Inflammatory macrophage treated with lipopolysaccharide for 4 hours (primary cell): Measurements from ENCODE around the gene P3H3.

Source experiments
- DNase-seq: peaks from one replicate; pipeline ENCODE4 v3.0.0-alpha.2; 2020

The P3H3 gene

DNA sequence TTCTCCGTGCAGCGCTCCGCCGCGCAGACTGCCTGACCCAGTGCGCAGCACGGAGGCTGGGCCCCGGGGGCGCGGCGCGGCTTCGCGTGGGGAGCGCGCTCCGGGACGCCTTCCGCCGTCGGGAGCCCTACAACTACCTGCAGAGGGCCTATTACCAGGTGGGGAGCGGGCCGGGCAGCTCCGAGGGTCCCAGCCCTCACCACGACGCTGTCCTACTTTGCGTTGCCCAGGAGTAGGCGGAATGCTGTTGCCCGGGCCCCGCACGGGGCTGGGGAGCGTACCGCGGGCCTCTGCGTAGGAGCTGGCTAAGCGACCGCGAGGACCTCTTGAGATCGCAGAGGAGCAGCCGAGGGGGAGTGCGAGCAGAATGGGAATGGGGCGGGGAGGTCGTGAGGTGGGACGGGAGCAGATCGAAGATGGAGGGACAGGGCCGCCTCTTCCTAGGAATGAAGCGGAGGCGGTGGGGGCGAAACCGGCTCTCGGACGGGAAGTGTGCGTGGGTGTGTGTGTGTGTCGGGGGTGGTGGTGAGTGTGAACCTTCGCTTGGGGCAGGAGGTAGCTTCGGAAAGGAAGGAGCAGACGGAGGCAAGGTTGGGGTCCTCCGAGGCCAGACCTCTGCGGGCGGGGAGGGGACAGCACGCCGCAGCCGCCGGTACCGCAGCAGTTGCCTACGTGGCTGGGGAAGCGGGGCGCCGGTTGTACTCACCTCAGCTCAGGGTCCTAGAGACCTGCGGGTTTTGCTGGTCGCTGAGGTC lies 751 bp downstream of the P3H3 start:
- peak; percentile 5 for DNase-seq

DNA sequence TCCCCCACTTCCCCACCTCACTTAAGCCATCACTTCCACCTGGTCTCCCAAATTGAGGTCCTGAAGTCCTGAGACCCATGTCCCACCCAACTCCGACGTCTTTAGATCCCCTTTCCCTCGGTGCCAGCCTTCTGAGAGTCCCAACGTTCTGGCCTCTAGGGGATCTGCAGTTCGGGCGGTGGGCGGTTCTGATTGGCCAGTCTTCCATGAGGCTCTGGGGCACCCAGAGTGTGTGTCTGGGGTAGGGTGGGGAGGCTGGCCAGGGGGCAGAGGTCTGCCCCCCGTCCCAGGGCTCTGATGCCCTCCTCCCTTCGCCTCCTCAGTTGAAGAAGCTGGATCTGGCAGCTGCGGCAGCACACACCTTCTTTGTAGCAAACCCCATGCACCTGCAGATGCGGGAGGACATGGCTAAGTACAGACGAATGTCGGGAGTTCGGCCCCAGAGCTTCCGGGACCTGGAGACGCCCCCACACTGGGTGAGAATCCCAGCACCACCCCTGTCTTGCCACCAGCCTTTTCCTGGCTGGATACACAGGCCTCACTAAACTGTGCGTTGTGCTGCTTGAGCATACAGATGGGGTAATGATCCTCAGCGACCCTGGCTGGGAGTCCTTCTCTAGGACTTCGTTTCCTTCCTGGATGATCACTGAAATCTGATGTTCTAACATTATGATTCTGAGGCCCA lies 1.5 kb downstream of the P3H3 start:
- no peak for DNase-seq

DNA sequence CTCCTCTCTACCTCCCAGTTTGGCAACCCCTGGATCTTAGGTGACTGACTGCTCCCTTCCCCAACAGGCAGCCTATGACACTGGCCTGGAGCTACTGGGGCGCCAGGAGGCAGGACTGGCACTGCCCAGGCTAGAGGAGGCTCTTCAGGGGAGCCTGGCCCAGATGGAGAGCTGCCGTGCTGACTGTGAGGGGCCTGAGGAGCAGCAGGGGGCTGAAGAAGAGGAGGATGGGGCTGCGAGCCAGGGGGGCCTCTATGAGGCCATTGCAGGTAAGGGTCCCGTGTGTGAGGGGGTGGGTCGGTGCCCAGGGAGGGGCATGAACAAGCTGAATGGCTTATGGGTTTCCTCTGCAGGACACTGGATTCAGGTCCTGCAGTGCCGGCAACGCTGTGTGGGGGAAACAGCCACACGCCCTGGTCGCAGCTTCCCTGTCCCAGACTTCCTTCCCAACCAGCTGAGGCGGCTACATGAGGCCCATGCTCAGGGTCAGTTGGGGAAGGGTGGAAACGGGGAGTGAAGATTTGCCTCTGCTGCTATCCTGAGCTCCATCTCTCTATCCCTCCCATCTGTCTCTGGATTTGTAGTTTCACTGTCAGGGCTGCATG lies 2.2 kb downstream of the P3H3 start:
- peak; percentile 5 for DNase-seq

DNA sequence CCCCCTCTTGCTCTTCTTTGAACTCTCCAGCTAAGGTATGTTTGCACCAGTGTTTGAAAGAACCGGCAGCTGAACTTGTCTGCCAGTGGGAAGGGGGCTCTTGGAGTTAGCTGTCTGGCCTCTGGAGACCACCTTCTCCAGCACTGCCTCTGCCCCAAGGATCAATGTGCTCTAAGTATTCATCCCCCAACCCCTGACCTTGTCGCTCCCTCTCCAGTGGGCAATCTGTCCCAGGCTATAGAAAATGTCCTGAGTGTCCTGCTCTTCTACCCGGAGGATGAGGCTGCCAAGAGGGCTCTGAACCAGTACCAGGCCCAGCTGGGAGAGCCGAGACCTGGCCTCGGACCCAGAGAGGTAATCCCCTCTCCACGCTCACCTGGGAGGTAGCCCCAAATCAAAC lies 2.8 kb downstream of the P3H3 start:
- no peak for DNase-seq

DNA sequence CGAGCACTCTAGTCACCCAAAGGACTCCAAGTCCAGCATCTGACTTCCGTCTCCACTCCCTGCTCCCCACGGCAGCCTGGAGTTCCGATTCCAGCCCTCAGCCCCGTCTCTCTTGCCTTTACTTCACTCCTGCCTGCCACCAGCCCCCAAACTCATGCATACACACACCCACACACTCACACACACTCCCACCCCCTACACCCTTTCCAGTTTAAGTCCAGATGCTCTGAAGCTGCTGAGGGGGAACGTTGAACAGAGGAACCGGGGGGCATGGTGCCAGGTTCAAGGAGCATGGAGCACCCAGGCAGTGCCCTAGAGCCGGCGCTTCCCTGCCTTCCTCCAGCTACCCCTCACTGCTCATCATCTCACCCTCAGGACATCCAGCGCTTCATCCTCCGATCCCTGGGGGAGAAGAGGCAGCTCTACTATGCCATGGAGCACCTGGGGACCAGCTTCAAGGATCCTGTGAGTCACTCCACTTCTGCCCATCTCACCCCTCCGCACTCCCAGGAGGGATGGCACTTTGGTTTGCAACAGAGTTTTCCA lies 3.3 kb downstream of the P3H3 start:
- no peak for DNase-seq

DNA sequence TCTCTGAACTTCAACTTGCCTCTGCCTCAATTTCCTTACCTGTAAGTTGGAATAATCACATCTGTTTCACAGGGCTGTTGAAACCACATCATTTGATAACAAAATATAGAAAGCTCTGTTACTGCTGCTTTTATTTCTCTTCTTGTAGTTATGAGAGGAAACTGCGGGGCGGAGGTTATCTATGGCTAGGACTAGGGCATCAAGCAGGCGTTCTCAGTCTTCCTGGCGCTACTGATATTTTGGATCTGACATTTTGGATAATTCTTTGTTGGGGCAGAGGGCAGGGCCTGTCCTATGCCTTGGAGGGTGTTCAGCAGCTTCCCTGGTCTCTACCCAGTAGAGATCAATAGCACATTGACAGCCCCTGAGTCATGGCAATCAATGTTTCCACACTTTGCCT lies 3.9 kb downstream of the P3H3 start:
- no peak for DNase-seq

DNA sequence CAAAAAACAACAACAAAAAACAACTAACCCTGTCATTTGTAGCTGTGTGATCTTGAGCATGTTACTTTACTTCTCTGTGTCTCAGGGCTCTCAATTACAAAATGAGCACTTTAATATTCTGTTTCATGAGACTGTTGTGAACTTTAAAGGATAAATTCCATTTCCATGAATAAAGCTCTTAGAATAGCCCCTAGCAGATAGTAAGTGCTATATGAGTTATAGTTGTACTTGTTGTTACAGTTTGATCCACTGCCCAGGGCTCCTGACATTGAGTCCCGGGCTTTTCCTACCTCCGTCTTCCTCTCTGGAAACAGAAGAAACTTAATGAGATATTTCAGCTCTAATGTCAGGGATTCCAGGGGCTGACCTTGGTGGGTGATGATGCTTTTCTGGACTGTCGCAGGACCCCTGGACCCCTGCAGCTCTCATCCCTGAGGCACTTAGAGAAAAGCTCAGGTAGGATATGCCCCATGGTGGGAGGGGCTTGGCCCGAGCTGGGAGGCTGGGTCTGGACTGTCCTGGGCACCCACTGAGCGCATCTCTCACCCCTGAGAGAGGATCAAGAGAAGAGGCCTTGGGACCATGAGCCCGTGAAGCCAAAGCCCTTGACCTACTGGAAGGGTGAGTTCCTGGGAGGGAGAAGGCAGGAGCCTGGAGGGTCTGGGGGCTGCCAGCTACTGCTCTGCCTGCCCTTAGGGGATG lies 5.1 kb downstream of the P3H3 start:
- DNase-seq: no peak

DNA sequence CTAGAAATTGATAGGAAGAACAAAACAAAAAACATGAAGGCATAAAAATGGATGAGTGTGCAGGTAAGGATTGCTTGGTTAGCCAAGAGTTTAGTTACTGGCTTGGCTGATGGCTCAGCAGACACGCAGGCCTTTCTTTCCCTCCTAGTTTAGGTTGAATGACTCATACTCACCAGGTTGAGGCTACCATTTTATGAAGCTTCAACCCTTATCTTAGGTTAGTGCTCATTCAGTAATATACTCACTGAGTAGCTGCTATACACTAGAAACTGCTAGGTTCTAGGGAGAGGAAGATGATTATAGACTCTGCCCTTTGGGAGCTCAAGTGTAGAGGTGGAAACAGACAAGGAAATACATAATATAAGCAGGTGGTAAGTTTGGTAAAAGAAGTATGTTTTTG lies 6.0 kb downstream of the P3H3 start:
- DNase-seq: no peak

DNA sequence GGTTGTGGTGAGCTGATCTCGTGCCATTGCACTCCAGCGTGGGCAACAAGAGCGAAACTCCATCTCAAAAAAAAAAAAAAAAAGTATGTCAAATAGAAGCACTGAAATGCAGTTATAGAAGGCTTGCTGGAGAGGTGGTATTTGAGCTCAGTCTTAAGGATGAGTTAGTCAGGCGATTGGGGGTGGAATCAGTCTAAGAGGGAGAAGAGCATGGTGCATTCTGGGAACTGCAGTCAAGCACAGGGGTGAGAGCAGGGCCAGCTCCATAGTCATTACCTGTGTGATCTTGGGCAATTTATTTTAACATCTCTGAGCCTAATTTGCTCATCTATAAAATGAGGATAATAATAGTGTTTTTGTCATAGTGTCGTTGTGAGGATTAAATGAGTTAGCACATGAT lies 6.7 kb downstream of the P3H3 start:
- DNase-seq: no peak

DNA sequence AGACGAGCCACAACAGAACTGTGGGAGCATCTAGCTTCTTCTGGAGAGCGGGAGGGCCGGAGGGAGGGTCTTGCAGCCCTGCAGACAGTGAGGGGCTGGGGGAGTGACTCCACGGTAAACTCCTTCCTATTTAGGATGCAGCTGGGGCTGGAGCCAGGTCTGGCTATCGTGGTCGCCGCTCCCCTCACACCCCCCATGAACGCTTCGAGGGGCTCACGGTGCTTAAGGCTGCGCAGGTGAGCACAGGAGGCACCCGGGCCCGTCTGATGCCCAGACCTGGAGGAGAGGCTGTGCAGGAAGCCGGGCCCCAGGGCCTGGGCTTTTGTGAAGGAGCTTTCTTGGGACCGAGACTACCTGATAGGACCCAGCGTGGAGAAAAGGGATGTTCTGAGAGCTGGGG lies 8.6 kb downstream of the P3H3 start:
- no peak for DNase-seq

DNA sequence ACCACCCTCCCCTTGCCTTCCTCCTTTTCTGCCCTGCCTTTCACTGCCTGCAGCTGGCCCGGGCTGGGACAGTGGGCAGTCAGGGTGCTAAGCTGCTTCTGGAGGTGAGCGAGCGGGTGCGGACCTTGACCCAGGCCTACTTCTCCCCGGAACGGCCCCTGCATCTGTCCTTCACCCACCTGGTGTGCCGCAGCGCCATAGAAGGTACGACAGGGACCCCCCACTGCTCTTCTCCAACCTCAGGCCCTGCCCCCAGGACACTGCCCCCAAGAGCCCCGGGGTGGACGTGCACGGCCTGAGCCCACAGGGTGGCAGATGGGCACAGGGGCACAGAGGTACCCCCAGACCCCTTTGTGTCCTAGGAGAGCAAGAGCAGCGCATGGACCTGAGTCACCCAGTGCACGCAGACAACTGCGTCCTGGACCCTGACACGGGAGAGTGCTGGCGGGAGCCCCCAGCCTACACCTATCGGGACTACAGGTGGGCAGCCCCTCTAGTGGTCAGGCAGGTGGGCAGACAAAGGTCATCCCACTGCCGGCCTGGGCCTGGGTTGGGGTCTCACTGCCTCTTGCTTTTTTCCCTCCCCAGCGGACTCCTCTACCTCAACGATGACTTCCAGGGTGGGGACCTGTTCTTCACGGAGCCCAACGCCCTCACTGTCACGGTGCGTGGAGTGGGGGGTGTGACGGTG lies 9.3 kb downstream of the P3H3 start:
- no peak for DNase-seq

DNA sequence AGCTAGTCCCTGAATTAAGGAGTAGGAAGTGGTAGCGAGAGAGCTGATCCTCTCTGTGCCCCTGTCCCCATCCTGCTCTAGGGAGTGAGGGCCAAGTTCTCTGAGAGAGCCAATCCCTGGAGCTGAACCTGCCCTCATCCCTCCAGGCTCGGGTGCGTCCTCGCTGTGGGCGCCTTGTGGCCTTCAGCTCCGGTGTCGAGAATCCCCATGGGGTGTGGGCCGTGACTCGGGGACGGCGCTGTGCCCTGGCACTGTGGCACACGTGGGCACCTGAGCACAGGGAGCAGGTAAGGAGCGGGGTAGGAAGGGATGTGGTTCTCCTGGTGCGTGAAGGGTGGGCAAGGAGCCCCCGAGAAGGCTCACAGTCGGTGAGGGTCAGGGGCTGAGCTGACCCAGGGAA lies 10.6 kb downstream of the P3H3 start:
- DNase-seq: no peak

DNA sequence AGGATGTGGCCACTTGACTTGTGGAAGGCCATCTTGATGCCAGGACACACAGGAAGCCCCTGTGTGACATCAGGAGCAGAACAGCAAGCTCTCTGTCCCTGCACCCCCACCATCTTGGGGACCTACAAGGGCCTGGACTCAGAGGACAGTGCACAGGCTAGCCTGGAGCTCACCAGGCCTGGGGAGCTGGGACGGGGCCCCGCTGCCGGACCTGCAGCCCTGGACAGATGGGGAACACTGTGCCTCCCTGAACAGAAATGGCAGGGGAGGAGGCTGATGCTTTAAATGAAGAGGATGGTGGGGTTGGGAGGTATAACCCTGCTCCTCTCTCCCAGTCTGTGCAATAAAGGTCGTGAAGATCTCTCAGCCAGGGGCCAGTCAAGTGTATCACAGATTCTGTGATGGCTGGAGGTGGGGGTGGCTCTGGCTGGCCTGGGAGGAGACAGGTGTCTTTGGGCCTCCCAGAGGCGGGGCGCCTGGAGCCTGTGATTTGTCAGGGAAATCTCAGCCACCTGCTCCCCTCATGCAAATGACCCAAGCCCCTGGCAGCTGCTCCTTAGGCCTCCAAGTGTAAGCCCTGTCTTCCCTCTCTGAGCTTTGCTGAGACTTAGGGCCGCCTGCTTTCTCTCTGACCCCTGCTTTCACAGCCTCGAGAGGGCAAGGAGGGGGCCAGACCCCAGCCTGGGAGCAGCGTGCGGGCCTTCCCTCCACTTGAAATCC lies 11.4 kb downstream of the P3H3 start:
- no peak for DNase-seq

DNA sequence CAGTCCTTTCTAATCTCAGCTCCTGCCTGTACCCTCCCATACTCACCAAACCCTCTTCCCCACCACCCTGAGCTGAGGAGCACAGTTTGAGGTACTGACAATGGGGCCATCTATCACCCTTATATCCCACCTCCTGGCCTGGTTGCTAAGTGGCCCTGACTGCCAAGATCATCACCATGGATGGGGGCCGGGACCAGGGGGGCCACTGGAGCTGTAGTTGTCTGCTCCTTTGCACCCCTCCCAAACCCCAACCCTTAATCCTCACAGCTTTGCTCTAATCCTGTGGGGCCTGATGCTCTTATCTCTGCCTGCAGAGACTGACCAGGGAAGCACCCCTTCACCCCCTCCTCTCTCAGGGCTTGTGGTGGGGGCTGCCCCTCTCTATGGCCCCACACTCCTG lies 12.1 kb downstream of the P3H3 start:
- no peak for DNase-seq

DNA sequence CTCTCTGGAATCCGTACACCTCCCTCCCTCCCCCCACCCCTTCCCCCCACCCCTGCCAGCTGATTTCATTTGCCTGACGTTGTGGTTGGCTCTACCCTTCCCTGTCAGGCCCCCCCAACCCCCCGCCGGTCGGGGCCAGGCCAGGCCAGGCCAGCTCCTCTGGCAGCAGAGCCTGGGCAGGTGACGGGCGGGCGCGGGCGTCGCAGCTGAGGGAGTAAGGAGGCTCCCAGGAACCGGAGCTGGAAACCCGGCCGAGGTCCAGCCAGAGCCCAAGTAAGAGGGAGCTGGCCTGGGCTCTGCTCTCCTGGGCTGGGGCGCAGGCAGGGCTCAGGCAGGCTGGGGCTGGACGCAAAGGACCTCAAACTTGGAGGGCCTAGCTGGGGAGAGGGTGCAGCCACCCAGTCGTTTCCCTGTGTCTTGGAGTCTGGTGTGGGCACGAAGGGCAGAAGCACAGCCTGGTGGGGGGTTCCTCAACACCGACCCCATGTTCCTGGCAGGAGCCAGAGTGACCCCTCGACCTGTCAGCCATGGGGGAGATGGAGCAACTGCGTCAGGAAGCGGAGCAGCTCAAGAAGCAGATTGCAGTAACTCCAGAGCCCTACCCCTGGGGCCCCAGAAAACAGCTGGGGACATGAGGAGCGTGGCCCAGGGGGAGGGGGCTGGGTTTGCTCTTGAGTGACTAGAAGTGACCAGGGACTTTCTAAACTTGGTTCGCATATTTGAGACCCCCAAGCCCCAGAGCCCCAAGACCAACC lies 12.7 kb downstream of the P3H3 start, which contains the start of gene GNB3:
TSS of gene GNB3 (plus strand) at position 165 of the 755 bp plus-strand sequence. CDS start at position 528, 363 bp downstream.
- DNase-seq: no peak

DNA sequence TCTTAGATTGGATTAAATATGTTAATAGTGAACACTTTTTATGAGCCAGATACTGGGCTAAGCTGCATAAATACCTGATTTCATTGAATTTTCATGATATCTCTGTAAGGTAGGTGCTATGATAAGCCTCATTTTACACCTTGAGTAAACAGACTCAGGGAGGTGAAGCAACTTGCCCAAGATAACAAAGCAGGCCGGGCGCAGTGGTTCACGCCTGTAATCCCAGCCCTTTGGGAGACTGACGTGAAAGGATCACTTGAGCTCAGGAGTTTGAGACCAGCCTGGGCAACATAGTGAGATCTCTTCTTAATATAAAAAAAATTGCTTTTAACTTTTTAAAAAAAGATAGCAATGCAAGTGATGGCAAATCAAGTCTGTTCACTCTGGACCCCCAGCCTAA lies 13.9 kb downstream of the P3H3 start:
- no peak for DNase-seq

DNA sequence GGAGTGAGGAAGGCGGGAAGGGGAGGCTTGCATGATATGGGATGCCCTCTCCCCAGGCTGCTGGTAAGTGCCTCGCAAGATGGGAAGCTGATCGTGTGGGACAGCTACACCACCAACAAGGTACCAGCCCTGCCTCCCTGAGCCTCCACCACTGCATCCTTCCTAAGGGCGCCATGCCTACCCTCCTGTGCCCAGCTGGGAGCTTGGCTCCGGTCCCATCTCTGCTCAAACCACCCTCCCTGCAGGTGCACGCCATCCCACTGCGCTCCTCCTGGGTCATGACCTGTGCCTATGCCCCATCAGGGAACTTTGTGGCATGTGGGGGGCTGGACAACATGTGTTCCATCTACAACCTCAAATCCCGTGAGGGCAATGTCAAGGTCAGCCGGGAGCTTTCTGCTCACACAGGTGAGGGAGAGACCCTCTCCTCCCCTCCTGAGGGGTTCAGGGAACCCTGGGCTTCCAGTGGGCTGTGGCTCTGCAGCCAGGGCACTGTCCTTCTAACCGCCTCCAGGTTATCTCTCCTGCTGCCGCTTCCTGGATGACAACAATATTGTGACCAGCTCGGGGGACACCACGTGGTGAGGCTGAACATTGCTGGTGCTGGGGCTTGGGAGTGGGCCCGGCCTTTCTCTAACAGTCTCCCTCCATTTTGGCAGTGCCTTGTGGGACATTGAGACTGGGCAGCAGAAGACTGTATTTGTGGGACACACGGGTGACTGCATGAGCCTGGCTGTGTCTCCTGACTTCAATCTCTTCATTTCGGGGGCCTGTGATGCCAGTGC lies 15.1 kb downstream of the P3H3 start:
- DNase-seq: no peak

DNA sequence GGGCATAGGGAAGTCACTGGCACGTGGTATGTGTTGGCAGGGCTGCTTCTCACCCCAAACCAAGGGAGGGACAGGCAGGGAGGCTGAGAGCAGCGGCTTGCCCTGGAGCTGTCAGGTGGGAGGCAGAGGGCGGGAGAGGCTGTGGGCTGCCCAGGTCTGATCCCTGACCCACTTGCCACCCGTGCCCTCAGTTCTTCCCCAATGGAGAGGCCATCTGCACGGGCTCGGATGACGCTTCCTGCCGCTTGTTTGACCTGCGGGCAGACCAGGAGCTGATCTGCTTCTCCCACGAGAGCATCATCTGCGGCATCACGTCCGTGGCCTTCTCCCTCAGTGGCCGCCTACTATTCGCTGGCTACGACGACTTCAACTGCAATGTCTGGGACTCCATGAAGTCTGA lies 17.2 kb downstream of the P3H3 start:
- DNase-seq: no peak

DNA sequence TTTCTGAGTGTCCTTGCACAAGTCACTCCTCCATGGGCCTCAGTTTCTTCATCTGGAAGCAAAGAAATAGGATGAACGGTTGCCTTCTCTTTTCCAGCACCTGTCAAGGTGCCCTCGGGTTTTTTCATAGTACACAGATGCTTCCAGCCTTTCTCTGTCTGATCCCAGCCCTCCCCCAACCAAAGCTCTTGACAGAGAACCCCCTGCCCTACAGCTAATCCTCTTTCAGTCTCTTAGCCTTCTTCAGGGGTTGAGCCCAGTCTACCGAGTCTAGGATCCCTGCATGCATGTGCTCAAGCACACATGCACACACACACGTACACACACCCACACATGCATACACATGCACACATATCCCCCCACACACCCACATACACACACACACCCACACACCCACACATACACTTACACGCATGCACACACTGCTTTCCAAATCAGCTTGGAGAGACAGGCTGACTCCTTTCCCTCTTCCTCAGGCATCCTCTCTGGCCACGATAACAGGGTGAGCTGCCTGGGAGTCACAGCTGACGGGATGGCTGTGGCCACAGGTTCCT lies 18.2 kb downstream of the P3H3 start:
- no peak for DNase-seq

DNA sequence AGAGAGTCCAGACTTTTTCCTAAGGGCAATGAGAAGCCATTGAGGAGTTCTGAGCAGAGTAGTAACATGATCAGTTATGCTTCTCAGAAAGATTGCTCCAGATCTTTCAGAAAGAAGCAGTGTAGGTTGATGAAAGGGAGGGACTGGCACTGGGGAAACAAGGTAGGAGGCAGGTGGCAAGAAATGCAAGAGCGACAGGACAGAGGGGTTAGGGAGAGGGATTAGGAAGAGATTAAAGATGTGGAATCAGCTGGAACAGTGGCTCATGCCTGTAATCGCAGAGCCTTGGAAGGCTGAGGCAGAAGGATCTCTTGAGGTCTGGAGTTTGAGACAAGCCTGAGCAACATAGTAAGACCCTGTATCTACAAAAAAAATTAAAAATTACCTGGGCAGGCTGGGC lies 19.5 kb downstream of the P3H3 start:
- no peak for DNase-seq
